ENCODE results near the gene SAP30BP.

Gene SAP30BP

DNA sequence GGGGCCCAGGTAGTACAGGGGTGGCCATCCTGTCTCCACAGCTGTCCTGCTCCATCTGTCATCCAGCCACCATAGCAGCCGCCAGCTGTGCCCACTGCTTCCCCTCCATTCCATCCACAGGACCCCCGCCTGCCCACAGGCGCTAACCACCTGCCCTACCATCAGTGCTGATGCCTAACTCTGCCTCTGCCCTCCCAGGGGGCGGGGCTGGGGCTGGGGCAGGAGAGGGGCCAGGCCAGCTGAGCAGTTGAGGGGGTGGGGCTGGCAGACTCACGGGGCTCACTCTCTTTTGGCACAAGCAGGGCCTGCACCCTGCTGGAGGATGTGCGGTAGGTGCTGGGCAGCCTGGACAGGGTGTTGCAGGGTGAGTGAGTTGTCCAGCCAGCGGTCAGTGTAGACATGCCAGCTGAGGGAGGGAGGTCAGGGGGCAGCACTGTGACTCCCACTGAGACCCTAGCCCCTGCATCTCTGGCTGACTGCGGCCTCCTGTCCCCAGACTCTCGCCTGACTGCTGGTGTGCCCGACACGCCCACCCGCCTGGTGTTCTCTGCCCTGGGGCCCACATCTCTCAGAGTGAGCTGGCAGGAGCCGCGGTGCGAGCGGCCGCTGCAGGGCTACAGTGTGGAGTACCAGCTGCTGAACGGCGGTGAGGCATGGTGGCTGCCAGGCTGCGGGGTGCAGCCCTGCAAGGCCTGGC lies 88.2 kb downstream of the SAP30BP start:
- in situ Hi-C loops (cut with HindIII; ENCODE audit: low sequenced_read_pairs) = no loop called here

DNA sequence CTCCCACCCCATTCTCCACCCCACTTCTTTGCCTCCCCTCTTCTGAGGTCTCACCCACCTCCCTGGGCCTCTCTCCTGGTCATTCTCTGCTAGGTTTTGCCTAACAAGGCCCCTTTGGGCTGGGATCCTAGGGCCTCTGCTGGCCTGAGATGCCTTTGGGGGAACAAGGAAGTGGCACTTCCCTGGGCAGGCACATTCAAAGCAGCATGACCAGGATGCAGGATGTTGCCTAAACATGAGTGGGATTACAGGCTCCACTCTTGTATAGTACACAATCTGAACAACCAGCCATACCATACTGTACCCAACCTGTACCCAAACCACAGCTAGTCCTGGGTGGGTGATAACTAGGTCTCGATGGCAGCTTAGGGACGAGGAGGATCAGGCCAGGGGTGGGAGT lies 88.9 kb downstream of the SAP30BP start:
- in situ Hi-C loops (cut with HindIII; ENCODE audit: low sequenced_read_pairs) = no loop called here

DNA sequence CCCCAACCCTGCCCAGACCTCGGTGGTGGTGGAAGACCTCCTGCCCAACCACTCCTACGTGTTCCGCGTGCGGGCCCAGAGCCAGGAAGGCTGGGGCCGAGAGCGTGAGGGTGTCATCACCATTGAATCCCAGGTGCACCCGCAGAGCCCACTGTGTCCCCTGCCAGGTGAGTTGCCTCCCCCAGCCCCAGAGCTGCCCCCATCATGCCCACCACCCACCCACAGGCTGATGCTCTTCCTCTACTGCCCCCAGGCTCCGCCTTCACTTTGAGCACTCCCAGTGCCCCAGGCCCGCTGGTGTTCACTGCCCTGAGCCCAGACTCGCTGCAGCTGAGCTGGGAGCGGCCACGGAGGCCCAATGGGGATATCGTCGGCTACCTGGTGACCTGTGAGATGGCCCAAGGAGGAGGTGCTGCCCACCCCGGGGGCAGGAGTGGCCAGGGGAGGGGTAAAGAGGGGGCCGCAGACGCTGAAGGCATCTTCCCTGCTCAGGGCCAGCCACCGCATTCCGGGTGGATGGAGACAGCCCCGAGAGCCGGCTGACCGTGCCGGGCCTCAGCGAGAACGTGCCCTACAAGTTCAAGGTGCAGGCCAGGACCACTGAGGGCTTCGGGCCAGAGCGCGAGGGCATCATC lies 89.4 kb downstream of the SAP30BP start:
- in situ Hi-C loops (cut with HindIII; ENCODE audit: low sequenced_read_pairs) = no loop called here

DNA sequence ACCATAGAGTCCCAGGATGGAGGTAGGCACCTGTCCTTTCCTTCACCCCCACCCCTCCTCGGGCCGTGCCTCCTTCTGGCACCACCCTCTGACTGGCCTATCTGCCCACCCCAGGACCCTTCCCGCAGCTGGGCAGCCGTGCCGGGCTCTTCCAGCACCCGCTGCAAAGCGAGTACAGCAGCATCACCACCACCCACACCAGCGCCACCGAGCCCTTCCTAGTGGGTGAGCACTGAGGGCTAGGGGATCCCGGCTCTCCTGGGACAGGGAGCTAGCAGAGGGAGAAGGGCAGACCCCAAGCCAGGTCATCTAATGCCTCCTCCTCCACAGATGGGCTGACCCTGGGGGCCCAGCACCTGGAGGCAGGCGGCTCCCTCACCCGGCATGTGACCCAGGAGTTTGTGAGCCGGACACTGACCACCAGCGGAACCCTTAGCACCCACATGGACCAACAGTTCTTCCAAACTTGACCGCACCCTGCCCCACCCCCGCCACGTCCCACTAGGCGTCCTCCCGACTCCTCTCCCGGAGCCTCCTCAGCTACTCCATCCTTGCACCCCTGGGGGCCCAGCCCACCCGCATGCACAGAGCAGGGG lies 90.0 kb downstream of the SAP30BP start:
- in situ Hi-C loops (cut with HindIII; ENCODE audit: low sequenced_read_pairs) = no loop called here

All from DLD1 (cell line).